Kidney capillary endothelial cell (primary cell): ENCODE measurements around the gene INO80B.

Experiments
- DNase-seq: peaks from one replicate; pipeline ENCODE4 v3.0.0-alpha.2; 2018; ENCODE audit warnings: low spot score

The INO80B gene

GRCh38 chr2:74502720-74503505 is 48.0 kb downstream of the INO80B start:
- DNase-seq, result peak; percentile 88

- DNase-seq, result no peak
Observed at GRCh38 chr2:74503506-74504475, 48.9 kb downstream of the INO80B start.

GRCh38 chr2:74504591-74504990 is 49.7 kb downstream of the INO80B start:
- DNase-seq, result no peak

GRCh38 chr2:74505448-74506246 is 50.8 kb downstream of the INO80B start:
- no peak for DNase-seq

GRCh38 chr2:74507145-74507925 is 52.4 kb downstream of the INO80B start, which contains the start of gene PCGF1:
Gene PCGF1 (minus strand): TSS chr2:74507695. CDS start chr2:74507668, 27 bp downstream.
- DNase-seq, result peak; percentile 95
